ENCODE data around the gene LRRC7. TPM values are rescaled to one million over a fixed set of nuclear protein-coding genes. Genes with fewer than 3 reads are reported as not detected.

Gene LRRC7
- total and polyA plus RNA-seq, 2 donors from 2014 or later: 0.19 to 0.37 TPM

GRCh38 chr1:69528376-69528775, 39.3 kb upstream of the LRRC7 start:
- Histone ChIP-seq H3K27ac (ENCODE audit: low read depth in 2 of 2, low read length in 2 of 2) (no peak overlapping the region), H3K27me3 (ENCODE audit: control insufficient read depth, insufficient read depth, low read length) (no peaks in the 10 kb centered on the region), H3K36me3 (ENCODE audit: control insufficient read depth in 2 of 3, insufficient read depth in 3 of 3, low read length in 3 of 3) (no peaks in the 10 kb centered on the region), H3K4me3 (ENCODE audit: low read length in 3 of 3) (no peak overlapping the region), H3K9ac (ENCODE audit: low read length in 3 of 3) (no peak overlapping the region), H3K4me1 (ENCODE audit: control insufficient read depth in 2 of 3, insufficient read depth in 2 of 3, low read depth in 1 of 3, low read length in 3 of 3) (no peaks in the 10 kb centered on the region), H3K9me3 (ENCODE audit: control insufficient read depth in 2 of 3, insufficient read depth in 1 of 3, low read length in 3 of 3) (no peaks in the 10 kb centered on the region)
- intact Hi-C loops (cut with DNase I): no loop called here
- DNase-seq (no peak), FAIRE-seq (no peak)
- TF ChIP-seq CTCF (IDR thresholded peaks at IDR 0.05; ENCODE audit: borderline replicate concordance, extremely low read depth, insufficient read depth): no peak

- intact Hi-C loops (cut with DNase I): no loop called here
- no peak for FAIRE-seq
Measured at GRCh38 chr1:69533343-69533742, 34.4 kb upstream of the LRRC7 start.

GRCh38 chr1:69534829-69535228, 32.9 kb upstream of the LRRC7 start:
- Histone ChIP-seq H3K36me3 (ENCODE audit: control insufficient read depth in 2 of 3, insufficient read depth in 3 of 3, low read length in 3 of 3) (no peaks in the 10 kb centered on the region), H3K9ac (ENCODE audit: low read length in 3 of 3) (no peak overlapping the region), H3K27ac (ENCODE audit: low read depth in 2 of 2, low read length in 2 of 2) (no peak overlapping the region), H3K27me3 (ENCODE audit: control insufficient read depth, insufficient read depth, low read length) (no peaks in the 10 kb centered on the region), H3K9me3 (ENCODE audit: control insufficient read depth in 2 of 3, insufficient read depth in 1 of 3, low read length in 3 of 3) (peaks cover 0 to 2% (median 0%) of the 10 kb centered on the region in 3 donors), H3K4me3 (ENCODE audit: low read length in 3 of 3) (no peak overlapping the region), H3K4me1 (ENCODE audit: control insufficient read depth in 2 of 3, insufficient read depth in 2 of 3, low read depth in 1 of 3, low read length in 3 of 3) (no peaks in the 10 kb centered on the region)
- no peak for TF ChIP-seq CTCF (IDR thresholded peaks at IDR 0.05; ENCODE audit: borderline replicate concordance, extremely low read depth, insufficient read depth)
- intact Hi-C loops (cut with DNase I): no loop called here
- DNase-seq (no peak), FAIRE-seq (no peak)

More at GRCh38 chr1:69533343-69533742, 34.4 kb upstream of the LRRC7 start:
- no peak for DNase-seq
- H3K27me3 ChIP-seq (ENCODE audit: control insufficient read depth, insufficient read depth, low read length): no peaks in the 10 kb centered on the region
- TF ChIP-seq CTCF (IDR thresholded peaks at IDR 0.05; ENCODE audit: borderline replicate concordance, extremely low read depth, insufficient read depth): no peak
- no peak overlapping the region for H3K4me3 ChIP-seq (ENCODE audit: low read length in 3 of 3)
- H3K9ac ChIP-seq (ENCODE audit: low read length in 3 of 3): no peak overlapping the region
- no peaks in the 10 kb centered on the region for H3K36me3 ChIP-seq (ENCODE audit: control insufficient read depth in 2 of 3, insufficient read depth in 3 of 3, low read length in 3 of 3)
- no peaks in the 10 kb centered on the region for H3K9me3 ChIP-seq (ENCODE audit: control insufficient read depth in 2 of 3, insufficient read depth in 1 of 3, low read length in 3 of 3)
- no peaks in the 10 kb centered on the region for H3K4me1 ChIP-seq (ENCODE audit: control insufficient read depth in 2 of 3, insufficient read depth in 2 of 3, low read depth in 1 of 3, low read length in 3 of 3)
- no peak overlapping the region for H3K27ac ChIP-seq (ENCODE audit: low read depth in 2 of 2, low read length in 2 of 2)

- intact Hi-C loops (cut with DNase I): no loop called here
- no peak for TF ChIP-seq CTCF (IDR thresholded peaks at IDR 0.05; ENCODE audit: borderline replicate concordance, extremely low read depth, insufficient read depth)
- Histone ChIP-seq H3K36me3 (ENCODE audit: control insufficient read depth in 2 of 3, insufficient read depth in 3 of 3, low read length in 3 of 3) (no peaks in the 10 kb centered on the region), H3K9me3 (ENCODE audit: control insufficient read depth in 2 of 3, insufficient read depth in 1 of 3, low read length in 3 of 3) (peaks cover 0 to 2% (median 0%) of the 10 kb centered on the region in 3 donors), H3K9ac (ENCODE audit: low read length in 3 of 3) (no peak overlapping the region), H3K27ac (ENCODE audit: low read depth in 2 of 2, low read length in 2 of 2) (no peak overlapping the region), H3K4me3 (ENCODE audit: low read length in 3 of 3) (no peak overlapping the region), H3K4me1 (ENCODE audit: control insufficient read depth in 2 of 3, insufficient read depth in 2 of 3, low read depth in 1 of 3, low read length in 3 of 3) (no peaks in the 10 kb centered on the region), H3K27me3 (ENCODE audit: control insufficient read depth, insufficient read depth, low read length) (no peaks in the 10 kb centered on the region)
- FAIRE-seq (no peak), DNase-seq (no peak)
Measured at GRCh38 chr1:69535490-69535889, 32.2 kb upstream of the LRRC7 start.
